ENCODE measurements around the gene ANKRD17.

Gene ANKRD17

DNA sequence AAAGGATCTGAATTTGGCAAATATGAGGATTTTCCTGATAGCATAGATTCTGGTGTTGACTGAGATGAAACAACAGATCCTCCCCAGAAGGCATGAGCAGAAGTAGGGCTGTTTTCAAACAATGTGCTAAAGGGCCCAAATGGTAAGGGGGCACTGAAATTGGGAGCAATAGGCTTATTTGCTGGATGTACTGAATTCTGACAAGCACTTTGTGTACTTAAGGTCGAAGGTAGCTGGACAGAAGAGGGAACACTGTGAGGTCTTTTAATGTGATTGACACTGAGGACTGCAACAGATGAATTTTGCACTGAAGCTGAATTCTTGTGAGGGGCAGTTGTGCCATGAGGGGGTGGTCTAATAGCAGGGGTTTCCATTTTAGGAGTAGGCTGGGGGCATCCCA lies 167.9 kb downstream of the ANKRD17 start:
- no peaks in the 10 kb centered on the region for H3K9me3 ChIP-seq (ENCODE audit: control insufficient read depth, low read length)
- peaks cover 16% of the 10 kb centered on the region for H3K79me1 ChIP-seq (replicated peaks; ENCODE audit: low read length, poor library complexity, severe bottlenecking)
- DNase-seq: no peak
- H3K18ac ChIP-seq (ENCODE audit: low read depth in 1 of 2, low read length in 2 of 2): no peak overlapping the region
- 96% methylated on average over 1 of the region's 1 CpG for WGBS
- no peak overlapping the region for H2BK15ac ChIP-seq (ENCODE audit: low read depth, poor library complexity, severe bottlenecking)
- no peak overlapping the region for H3K9ac ChIP-seq (ENCODE audit: low read length)
- no peak overlapping the region for H3K14ac ChIP-seq (ENCODE audit: low read length in 2 of 2)
- no peak overlapping the region for H3K27ac ChIP-seq (ENCODE audit: low read length, poor library complexity, severe bottlenecking)
- no peak overlapping the region for H3K4me2 ChIP-seq (ENCODE audit: low read length, poor library complexity, severe bottlenecking)
- H2BK120ac ChIP-seq (ENCODE audit: low read depth, low read length): no peak overlapping the region
- no peak overlapping the region for H2BK12ac ChIP-seq (ENCODE audit: low read length in 2 of 2)
- no peaks in the 10 kb centered on the region for H3K4me1 ChIP-seq (ENCODE audit: control insufficient read depth, insufficient read depth, low read depth, low read length)
- no peak overlapping the region for H2AK5ac ChIP-seq (ENCODE audit: low read length, severe bottlenecking)
- no peak overlapping the region for H3K23ac ChIP-seq (ENCODE audit: low read length in 2 of 2)
- H2BK5ac ChIP-seq (ENCODE audit: low read depth, low read length, poor library complexity, severe bottlenecking): no peak overlapping the region
- H4K91ac ChIP-seq (ENCODE audit: low read length): no peak overlapping the region
- no peak overlapping the region for H2AFZ ChIP-seq (ENCODE audit: low read depth, low read length)
- H3K27me3 ChIP-seq (ENCODE audit: control insufficient read depth in 1 of 2, insufficient read depth in 1 of 2, low read length in 2 of 2): no peaks in the 10 kb centered on the region
- H3K4me3 ChIP-seq (ENCODE audit: insufficient read depth in 1 of 2, low read depth in 1 of 2, low read length in 2 of 2): no peak overlapping the region
- H4K8ac ChIP-seq (ENCODE audit: low read length): no peak overlapping the region
- H3K36me3 ChIP-seq (ENCODE audit: control insufficient read depth in 1 of 2, insufficient read depth in 2 of 2, low read depth in 1 of 2, low read length in 2 of 2): peaks cover 22 to 76% of the 10 kb centered on the region in 2 experiments
- no peak overlapping the region for H3K4ac ChIP-seq (ENCODE audit: low read depth in 1 of 2, low read length in 2 of 2)

DNA sequence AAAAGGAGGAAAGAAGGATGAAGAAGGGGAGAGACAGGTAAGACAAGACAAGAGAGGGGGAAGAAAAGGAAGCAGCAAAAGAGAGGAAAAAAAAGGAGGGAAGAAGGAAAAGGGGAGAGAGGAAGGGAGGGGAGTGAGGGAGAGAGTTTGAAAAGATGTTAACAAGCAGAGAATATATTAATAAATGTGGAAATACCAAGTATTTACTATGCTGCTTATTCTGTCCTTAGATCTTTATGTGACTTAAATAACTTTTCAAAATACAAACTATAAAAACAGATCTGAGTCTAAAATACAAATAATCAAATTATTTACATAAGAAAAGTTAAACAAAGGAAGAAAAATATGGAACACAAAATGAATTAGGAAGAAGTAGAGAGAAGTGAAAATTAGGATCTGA lies 170.7 kb downstream of the ANKRD17 start:
- Histone ChIP-seq H3K79me1 (replicated peaks; ENCODE audit: low read length, poor library complexity, severe bottlenecking) (peaks cover 23% of the 10 kb centered on the region), H3K4me3 (ENCODE audit: insufficient read depth in 1 of 2, low read depth in 1 of 2, low read length in 2 of 2) (no peak overlapping the region), H3K9ac (ENCODE audit: low read length) (no peak overlapping the region), H3K4me2 (ENCODE audit: low read length, poor library complexity, severe bottlenecking) (no peak overlapping the region), H3K27me3 (ENCODE audit: control insufficient read depth in 1 of 2, insufficient read depth in 1 of 2, low read length in 2 of 2) (no peaks in the 10 kb centered on the region), H3K14ac (ENCODE audit: low read length in 2 of 2) (no peak overlapping the region), H2BK120ac (ENCODE audit: low read depth, low read length) (no peak overlapping the region), H3K4ac (ENCODE audit: low read depth in 1 of 2, low read length in 2 of 2) (no peak overlapping the region), H3K18ac (ENCODE audit: low read depth in 1 of 2, low read length in 2 of 2) (no peak overlapping the region), H3K23ac (ENCODE audit: low read length in 2 of 2) (no peak overlapping the region), H2BK12ac (ENCODE audit: low read length in 2 of 2) (no peak overlapping the region), H4K8ac (ENCODE audit: low read length) (no peak overlapping the region), H2AK5ac (ENCODE audit: low read length, severe bottlenecking) (no peak overlapping the region), H2AFZ (ENCODE audit: low read depth, low read length) (no peak overlapping the region), H3K27ac (ENCODE audit: low read length, poor library complexity, severe bottlenecking) (no peak overlapping the region), H3K9me3 (ENCODE audit: control insufficient read depth, low read length) (no peaks in the 10 kb centered on the region), H4K91ac (ENCODE audit: low read length) (no peak overlapping the region), H3K36me3 (ENCODE audit: control insufficient read depth in 1 of 2, insufficient read depth in 2 of 2, low read depth in 1 of 2, low read length in 2 of 2) (peaks cover 19 to 77% of the 10 kb centered on the region in 2 experiments), H2BK5ac (ENCODE audit: low read depth, low read length, poor library complexity, severe bottlenecking) (no peak overlapping the region), H3K4me1 (ENCODE audit: control insufficient read depth, insufficient read depth, low read depth, low read length) (no peaks in the 10 kb centered on the region), H2BK15ac (ENCODE audit: low read depth, poor library complexity, severe bottlenecking) (no peak overlapping the region)
- DNase-seq: no peak

DNA sequence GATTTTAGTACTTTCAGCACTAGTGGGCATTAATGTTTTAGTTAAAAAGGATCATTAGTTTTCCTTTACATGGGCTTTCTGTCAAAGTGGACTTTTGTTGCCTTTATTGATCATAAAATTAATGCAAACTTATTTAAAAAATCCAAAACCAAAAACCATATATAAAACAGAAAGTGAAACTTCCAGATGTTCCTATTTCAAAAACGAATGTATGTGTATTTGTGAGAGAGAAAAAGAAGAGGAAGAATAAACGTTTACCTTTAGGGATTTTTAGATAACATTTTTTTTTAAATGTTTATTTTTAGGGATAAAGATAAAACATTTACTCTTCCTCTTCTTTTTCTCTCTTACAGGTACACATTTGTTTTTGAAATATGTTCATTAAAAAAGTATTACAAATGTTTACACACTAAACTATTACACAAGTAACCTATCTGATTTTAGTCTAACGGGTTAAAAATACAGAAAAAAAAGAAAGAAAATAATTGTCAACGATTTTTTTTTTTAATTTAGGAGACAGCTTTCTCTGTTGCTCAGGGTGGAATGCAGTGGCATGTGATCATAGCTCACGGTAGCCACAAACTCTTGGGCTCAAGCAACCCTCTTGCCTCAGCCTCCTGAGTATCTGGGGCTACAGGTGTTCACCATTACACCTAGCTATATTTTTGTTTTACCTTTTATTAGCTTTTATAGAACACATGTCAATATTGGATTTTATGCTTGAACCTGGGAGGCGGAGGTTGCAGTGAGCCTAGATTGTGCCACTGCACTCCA lies 172.3 kb downstream of the ANKRD17 start:
- Histone ChIP-seq H3K79me1 (replicated peaks; ENCODE audit: low read length, poor library complexity, severe bottlenecking) (peaks cover 22% of the 10 kb centered on the region), H3K27ac (ENCODE audit: low read length, poor library complexity, severe bottlenecking) (no peak overlapping the region), H2BK15ac (ENCODE audit: low read depth, poor library complexity, severe bottlenecking) (no peak overlapping the region), H3K18ac (ENCODE audit: low read depth in 1 of 2, low read length in 2 of 2) (no peak overlapping the region), H4K8ac (ENCODE audit: low read length) (no peak overlapping the region), H3K9me3 (ENCODE audit: control insufficient read depth, low read length) (no peaks in the 10 kb centered on the region), H3K4me2 (ENCODE audit: low read length, poor library complexity, severe bottlenecking) (no peak overlapping the region), H3K36me3 (ENCODE audit: control insufficient read depth in 1 of 2, insufficient read depth in 2 of 2, low read depth in 1 of 2, low read length in 2 of 2) (peaks cover 15 to 75% of the 10 kb centered on the region in 2 experiments), H3K14ac (ENCODE audit: low read length in 2 of 2) (no peak overlapping the region), H3K4me1 (ENCODE audit: control insufficient read depth, insufficient read depth, low read depth, low read length) (no peaks in the 10 kb centered on the region), H3K4me3 (ENCODE audit: insufficient read depth in 1 of 2, low read depth in 1 of 2, low read length in 2 of 2) (no peak overlapping the region), H2AFZ (ENCODE audit: low read depth, low read length) (no peak overlapping the region), H2BK12ac (ENCODE audit: low read length in 2 of 2) (no peak overlapping the region), H2AK5ac (ENCODE audit: low read length, severe bottlenecking) (no peak overlapping the region), H3K9ac (ENCODE audit: low read length) (peak overlapping the region; percentile 61), H2BK120ac (ENCODE audit: low read depth, low read length) (no peak overlapping the region), H3K23ac (ENCODE audit: low read length in 2 of 2) (no peak overlapping the region), H3K4ac (ENCODE audit: low read depth in 1 of 2, low read length in 2 of 2) (no peak overlapping the region), H3K27me3 (ENCODE audit: control insufficient read depth in 1 of 2, insufficient read depth in 1 of 2, low read length in 2 of 2) (no peaks in the 10 kb centered on the region), H4K91ac (ENCODE audit: low read length) (no peak overlapping the region), H2BK5ac (ENCODE audit: low read depth, low read length, poor library complexity, severe bottlenecking) (no peak overlapping the region)
- WGBS: 83% methylated on average over 2 of the region's 6 CpGs
- peak; percentile 20 for DNase-seq

DNA sequence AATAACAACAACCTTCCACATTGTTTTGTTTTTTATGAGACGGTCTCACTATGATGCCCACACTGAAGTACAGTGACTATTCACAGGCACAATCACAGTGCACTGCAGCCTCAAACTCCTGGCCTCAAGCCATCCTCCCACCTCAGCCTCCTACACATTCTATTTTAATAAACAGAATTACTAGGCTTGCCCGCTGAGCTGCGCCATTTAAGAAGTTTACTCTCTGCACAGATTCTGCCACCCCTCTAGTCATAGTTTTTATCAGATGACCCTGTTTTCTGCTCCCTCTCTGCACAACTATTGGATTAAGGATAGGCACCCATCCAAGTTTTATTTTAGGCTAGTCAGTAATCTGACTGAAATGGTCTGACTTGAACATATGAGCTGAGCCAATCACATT lies 177.8 kb downstream of the ANKRD17 start:
- Histone ChIP-seq H2BK120ac (ENCODE audit: low read depth, low read length) (no peak overlapping the region), H3K27me3 (ENCODE audit: control insufficient read depth in 1 of 2, insufficient read depth in 1 of 2, low read length in 2 of 2) (no peaks in the 10 kb centered on the region), H2BK12ac (ENCODE audit: low read length in 2 of 2) (no peak overlapping the region), H3K18ac (ENCODE audit: low read depth in 1 of 2, low read length in 2 of 2) (no peak overlapping the region), H3K9me3 (ENCODE audit: control insufficient read depth, low read length) (no peaks in the 10 kb centered on the region), H3K27ac (ENCODE audit: low read length, poor library complexity, severe bottlenecking) (no peak overlapping the region), H3K79me1 (replicated peaks; ENCODE audit: low read length, poor library complexity, severe bottlenecking) (peaks cover 19% of the 10 kb centered on the region), H3K9ac (ENCODE audit: low read length) (peak overlapping the region; percentile 7), H3K4ac (ENCODE audit: low read depth in 1 of 2, low read length in 2 of 2) (no peak overlapping the region), H3K4me2 (ENCODE audit: low read length, poor library complexity, severe bottlenecking) (no peak overlapping the region), H2BK15ac (ENCODE audit: low read depth, poor library complexity, severe bottlenecking) (no peak overlapping the region), H3K23ac (ENCODE audit: low read length in 2 of 2) (no peak overlapping the region), H3K36me3 (ENCODE audit: control insufficient read depth in 1 of 2, insufficient read depth in 2 of 2, low read depth in 1 of 2, low read length in 2 of 2) (peaks cover 20 to 83% of the 10 kb centered on the region in 2 experiments), H3K4me3 (ENCODE audit: insufficient read depth in 1 of 2, low read depth in 1 of 2, low read length in 2 of 2) (no peak overlapping the region), H2AFZ (ENCODE audit: low read depth, low read length) (no peak overlapping the region), H3K4me1 (ENCODE audit: control insufficient read depth, insufficient read depth, low read depth, low read length) (no peaks in the 10 kb centered on the region), H3K14ac (ENCODE audit: low read length in 2 of 2) (no peak overlapping the region), H4K91ac (ENCODE audit: low read length) (no peak overlapping the region), H2AK5ac (ENCODE audit: low read length, severe bottlenecking) (no peak overlapping the region), H4K8ac (ENCODE audit: low read length) (peak overlapping the region; percentile 28), H2BK5ac (ENCODE audit: low read depth, low read length, poor library complexity, severe bottlenecking) (no peak overlapping the region)
- DNase-seq: no peak
- 92% methylated on average over 3 of the region's 3 CpGs for WGBS

Data from mesenchymal stem cell (in vitro differentiated cells and primary cell).